HG03045 (cell line): ENCODE data around the gene RARRES1.

ENCODE experiments used
- ATAC-seq: cut with Tn5 transposase; IDR thresholded peaks from one replicate; pipeline ENCODE4 v1.9.1; 2021; ENCODE audit warnings: mild to moderate bottlenecking, moderate library complexity; ENCODE audit not compliant: unreplicated experiment

RARRES1 gene

GRCh38 chr3:158735296-158736033 is 3.2 kb upstream of the RARRES1 start:
- no peak for ATAC-seq

DNA sequence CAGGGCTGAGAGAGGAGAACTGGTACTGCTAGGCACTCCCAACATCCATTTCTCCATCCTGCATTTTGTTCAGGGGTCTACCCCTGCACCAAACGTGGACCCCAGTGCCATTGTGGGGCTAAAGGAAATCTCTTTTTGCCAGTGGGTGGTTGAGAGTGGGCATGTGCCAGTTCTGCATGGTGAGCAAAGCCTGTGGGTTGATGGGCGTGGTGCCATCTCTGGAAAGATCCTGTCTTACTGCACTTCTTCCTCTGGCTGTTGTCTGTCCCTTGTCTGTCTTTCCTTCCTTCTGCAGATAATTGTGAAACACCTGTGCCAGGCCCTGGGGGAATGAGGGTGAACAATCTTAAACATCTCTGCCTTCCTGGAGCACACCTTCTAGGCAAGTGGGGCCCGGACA is 1.4 kb upstream of the RARRES1 start:
- ATAC-seq = no peak

DNA sequence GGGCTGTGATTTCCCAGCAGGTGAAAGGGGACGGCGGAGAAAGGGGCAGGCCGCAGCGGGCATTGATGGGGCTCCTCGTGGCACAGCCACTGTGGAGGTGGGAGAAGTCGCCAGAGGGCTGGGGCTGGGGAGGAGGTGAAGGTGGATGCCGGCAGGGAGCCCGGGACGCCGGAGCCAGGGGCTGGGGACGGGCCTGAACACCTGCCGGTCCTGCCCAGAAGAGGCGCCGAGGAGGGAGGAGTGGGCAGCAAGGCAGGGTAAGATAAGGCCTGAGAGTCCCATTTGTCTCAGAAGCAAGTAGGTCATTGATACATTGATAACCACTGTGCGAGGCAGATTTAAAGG is 571 bp upstream of the RARRES1 start:
- ATAC-seq = no peak

DNA sequence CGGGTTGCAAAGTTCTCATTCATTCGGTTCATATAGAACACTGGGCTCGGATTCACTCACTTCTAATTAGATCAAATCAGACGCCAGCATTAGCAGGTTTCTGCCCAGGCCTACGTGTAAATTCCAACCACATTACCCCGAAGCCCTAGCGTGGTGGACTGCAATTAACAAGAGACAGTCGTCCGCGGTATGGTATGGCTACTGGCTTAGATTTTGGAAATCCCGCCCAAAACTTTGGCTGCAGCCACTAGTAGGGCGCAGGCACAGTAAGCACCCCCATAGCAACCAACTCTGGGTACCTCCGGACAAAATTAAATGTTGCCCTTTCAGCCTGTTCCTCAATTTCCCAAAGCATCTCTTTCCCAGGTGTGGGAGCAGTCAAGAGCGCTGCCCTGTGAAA is 771 bp downstream of the RARRES1 start:
- ATAC-seq = no peak

- ATAC-seq = no peak
Observed at GRCh38 chr3:158728851-158729250, 3.4 kb downstream of the RARRES1 start.

DNA sequence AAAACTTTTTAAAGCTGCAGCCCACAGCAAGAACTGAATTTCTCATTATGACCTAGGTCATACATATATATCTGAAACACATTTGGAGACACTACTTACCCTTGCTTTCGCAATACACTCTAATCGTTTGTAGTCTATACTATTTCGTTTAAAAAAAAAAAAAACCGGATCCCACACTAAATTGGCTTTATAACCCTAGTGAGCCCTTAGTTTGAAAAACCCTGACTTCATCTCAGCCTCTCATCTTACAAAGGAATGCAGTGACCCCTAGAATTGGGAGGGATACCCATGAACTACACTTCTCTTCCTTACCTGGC is 4.2 kb downstream of the RARRES1 start:
- no peak for ATAC-seq

DNA sequence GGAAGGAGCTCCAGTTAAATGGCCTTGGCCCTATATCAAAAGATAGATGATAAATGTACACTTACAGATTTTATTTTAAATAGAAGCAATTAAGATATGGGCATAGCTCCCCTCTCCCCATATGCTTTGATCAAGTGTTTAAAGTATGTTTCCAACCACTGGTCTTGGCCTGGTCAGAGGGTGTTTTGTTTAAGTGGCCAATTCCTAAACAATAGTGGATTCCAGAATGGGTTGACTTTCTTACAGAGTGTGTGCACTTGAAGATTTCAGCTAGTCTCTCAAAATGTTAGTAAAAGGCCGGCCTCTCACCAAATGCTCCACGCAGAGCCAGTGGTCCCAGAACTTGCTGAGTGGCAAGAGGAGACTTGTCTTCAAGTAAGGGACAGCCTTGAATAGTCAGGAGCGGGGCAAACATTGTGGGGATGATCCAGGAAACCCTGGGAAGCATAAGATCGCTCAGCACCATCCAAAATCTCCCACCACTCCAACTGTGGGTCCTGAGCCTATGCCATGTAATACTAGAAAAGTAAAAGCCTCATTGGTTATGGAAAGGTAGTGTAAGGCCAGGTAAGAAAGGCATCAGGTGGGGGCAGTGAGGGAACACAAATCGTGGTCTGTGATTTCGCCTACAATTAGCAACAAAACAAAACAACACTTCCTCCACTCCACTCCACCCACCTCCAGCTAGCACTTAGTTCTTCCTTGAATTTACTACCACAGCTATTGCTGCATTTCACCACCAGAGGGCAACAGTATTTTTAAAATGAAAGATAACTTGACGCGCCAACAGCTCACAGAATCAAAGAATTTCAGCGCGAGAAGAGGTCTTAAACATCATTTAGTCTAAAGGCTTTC is 4.8 kb downstream of the RARRES1 start:
- peak; percentile 50 for ATAC-seq

- no peak for ATAC-seq
Observed at GRCh38 chr3:158725348-158726011, 6.8 kb downstream of the RARRES1 start.

DNA sequence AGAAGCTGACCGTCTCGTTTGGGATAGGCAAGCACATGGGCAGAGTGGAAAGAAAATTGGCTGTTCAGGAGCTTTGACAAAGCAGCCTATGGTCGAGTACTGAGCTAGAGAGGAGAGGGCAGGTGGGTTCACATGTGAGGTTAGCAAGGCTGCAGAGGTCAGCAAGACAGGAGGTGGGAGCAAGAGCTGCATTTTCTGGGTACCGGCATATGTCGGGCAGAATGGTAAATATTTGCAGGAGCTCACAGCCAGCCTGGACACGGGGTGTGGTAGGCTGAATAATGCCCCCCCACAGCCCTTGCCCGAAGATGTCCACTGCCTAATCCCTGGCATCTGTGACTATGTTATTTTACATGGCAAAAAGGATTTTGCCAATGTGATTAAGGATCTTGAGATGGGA is 8.3 kb downstream of the RARRES1 start:
- no peak for ATAC-seq

DNA sequence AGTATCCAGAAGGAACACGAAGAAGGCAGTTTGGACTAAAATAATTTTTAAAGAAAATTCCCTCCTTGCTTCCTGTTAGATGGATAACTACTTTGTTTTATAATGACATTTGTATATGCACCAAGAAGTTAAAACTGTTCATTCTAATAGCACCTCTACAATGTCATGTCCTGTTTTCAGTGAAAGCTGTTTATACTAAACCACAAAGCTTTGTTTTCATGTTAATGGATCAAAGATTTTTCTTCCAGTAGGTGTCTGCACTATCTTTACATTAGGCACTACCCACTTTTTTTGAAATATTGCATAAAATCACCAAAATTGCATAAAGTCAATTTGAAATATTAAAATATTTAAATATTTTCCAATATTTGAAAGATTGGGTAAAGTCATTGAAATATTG is 10.1 kb downstream of the RARRES1 start:
- no peak for ATAC-seq

- ATAC-seq = no peak
Observed at GRCh38 chr3:158718490-158719170, 13.6 kb downstream of the RARRES1 start.

DNA sequence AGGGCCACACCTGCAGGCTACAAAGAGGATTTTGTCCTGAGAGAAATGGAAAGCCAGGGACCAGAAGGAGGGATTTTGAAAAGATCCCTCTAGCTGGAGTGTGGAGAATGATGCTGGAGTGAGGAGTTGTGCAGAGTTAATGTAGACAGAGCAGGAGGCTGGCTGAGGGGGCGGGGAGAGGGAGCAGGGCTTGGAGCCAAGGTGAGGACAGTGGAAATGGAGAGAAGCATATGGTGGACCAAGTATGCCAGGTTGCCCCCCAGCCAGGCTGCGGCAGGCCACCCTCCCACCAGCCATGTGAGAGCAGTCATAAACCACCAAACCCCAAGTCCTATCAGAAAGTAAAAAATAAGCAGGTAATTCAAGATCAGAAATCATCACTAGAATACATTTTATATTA is 14.7 kb downstream of the RARRES1 start:
- ATAC-seq = no peak

GRCh38 chr3:158713094-158713499 is 19.2 kb downstream of the RARRES1 start:
- no peak for ATAC-seq

GRCh38 chr3:158712443-158712842 is 19.8 kb downstream of the RARRES1 start:
- no peak for ATAC-seq

GRCh38 chr3:158711886-158712285 is 20.4 kb downstream of the RARRES1 start:
- no peak for ATAC-seq

DNA sequence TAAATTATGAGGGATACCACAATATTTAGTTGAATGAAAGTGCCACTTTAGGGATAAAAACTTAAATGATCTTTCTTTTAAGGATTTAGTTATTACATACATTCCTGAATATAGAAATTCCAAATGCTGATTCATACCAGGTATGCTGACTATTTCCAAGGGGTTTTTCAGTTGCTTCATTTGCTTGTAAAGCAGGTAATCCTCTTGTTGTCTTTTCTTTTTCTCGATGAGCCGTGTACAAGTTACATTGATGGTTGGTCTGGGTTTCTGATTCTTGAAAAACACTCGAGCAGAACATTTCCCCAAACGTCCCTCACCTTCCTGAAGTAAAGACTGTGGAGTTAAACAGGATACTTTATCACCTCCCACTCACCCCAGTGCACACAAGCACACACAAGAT is 21.7 kb downstream of the RARRES1 start:
- ATAC-seq = no peak

DNA sequence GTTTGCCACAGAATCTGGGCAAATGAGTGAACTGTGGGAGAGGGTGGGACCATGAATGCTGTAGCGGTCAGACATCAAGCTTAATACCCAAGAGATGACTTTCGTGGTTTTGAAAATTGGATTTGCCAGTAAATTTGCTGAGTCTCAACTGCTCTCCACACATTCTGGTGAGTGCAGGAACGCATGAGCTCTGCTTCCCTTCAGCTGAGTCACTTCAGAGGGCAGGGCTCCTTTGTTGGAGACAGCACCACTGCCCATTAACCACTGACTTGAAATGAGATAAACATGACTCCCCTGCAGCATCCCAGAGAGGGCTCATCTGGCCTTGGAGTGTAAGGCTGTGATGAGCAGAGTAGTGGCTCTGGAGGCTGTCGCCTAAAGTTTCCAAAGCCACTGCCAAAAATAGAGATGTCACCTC is 22.6 kb downstream of the RARRES1 start:
- no peak for ATAC-seq

GRCh38 chr3:158703566-158703965 is 28.7 kb downstream of the RARRES1 start:
- ATAC-seq = no peak

DNA sequence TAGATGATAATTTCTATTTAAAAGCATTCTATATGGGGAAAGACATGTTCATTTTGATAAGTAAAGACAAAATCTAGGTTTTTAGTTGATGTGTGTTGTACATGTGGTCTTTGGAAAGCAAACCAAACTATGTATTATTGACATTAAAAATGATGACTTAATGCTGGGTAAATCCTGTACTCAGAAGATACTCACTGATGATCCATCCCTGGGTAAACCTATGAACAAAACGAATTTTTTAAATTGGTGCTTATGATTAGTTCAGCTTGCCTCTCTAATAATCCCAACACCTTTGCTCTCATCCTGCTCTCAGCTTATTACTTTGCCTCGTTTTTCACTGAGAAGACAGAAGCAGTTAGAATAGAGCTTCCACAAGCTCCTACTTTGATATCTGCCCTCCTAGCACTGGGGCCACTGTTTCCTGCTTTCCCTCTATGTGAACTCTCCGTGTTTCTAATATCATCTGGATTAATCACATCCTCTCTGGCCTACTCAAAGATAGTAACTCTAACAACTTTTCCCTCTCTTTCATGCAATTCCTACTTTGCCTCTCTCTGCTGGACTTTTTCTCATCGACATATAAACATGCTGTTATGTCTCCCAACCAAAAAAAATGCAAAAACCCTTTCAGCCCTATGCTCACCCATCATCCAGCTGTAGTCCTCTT is 29.3 kb downstream of the RARRES1 start:
- no peak for ATAC-seq

- no peak for ATAC-seq
Observed at GRCh38 chr3:158701420-158702065, 30.7 kb downstream of the RARRES1 start.
